ENCODE results near the gene FNIP2. TPM values are rescaled to one million over a fixed set of nuclear protein-coding genes. Genes with fewer than 3 reads are reported as not detected.

Gene FNIP2
- total RNA-seq, 1 donor from 2014 or later = 30.5 TPM

GRCh38 chr4:158781963-158782362 lies 13.1 kb downstream of the FNIP2 start:
- Mint-ChIP-seq H3K27me3 (ENCODE audit: low read depth) (no peaks in the 10 kb centered on the region), H3K27ac (ENCODE audit: unreplicated experiment) (no peak overlapping the region), H3K36me3 (ENCODE audit: low read depth) (no peaks in the 10 kb centered on the region), H3K4me3 (no peak overlapping the region), H3K9me3 (no peaks in the 10 kb centered on the region), H3K4me1 (peaks cover 29% of the 10 kb centered on the region)
- no peak for TF ChIP-seq CTCF (conservative IDR thresholded peaks at IDR 0.05)
- DNase-seq (ENCODE audit: low read depth, low spot score) = no peak

- no peak for TF ChIP-seq CTCF (conservative IDR thresholded peaks at IDR 0.05)
- DNase-seq (ENCODE audit: low read depth, low spot score) = no peak
- no peaks in the 10 kb centered on the region for H3K9me3 Mint-ChIP-seq
- no peaks in the 10 kb centered on the region for H3K36me3 Mint-ChIP-seq (ENCODE audit: low read depth)
- H3K27me3 Mint-ChIP-seq (ENCODE audit: low read depth) = no peaks in the 10 kb centered on the region
- H3K27ac Mint-ChIP-seq (ENCODE audit: unreplicated experiment) = no peak overlapping the region
- peaks cover 31% of the 10 kb centered on the region for H3K4me1 Mint-ChIP-seq
- H3K4me3 Mint-ChIP-seq = no peak overlapping the region
Observed at GRCh38 chr4:158782551-158783360, 13.9 kb downstream of the FNIP2 start.

- H3K4me1 Mint-ChIP-seq = peaks cover 30% of the 10 kb centered on the region
- no peak overlapping the region for H3K27ac Mint-ChIP-seq (ENCODE audit: unreplicated experiment)
- no peaks in the 10 kb centered on the region for H3K27me3 Mint-ChIP-seq (ENCODE audit: low read depth)
- no peaks in the 10 kb centered on the region for H3K36me3 Mint-ChIP-seq (ENCODE audit: low read depth)
- no peak for DNase-seq (ENCODE audit: low read depth, low spot score)
- no peaks in the 10 kb centered on the region for H3K9me3 Mint-ChIP-seq
- no peak for TF ChIP-seq CTCF (conservative IDR thresholded peaks at IDR 0.05)
- no peak overlapping the region for H3K4me3 Mint-ChIP-seq
Observed at GRCh38 chr4:158783785-158784184, 15.0 kb downstream of the FNIP2 start.

GRCh38 chr4:158785718-158786117 lies 16.9 kb downstream of the FNIP2 start:
- Mint-ChIP-seq H3K27ac (ENCODE audit: unreplicated experiment) (no peak overlapping the region), H3K4me1 (peaks cover 30% of the 10 kb centered on the region), H3K4me3 (no peak overlapping the region)

GRCh38 chr4:158786121-158786601 lies 17.3 kb downstream of the FNIP2 start:
- Mint-ChIP-seq H3K27ac (ENCODE audit: unreplicated experiment) (no peak overlapping the region), H3K4me1 (peaks cover 30% of the 10 kb centered on the region), H3K9me3 (no peaks in the 10 kb centered on the region), H3K4me3 (no peak overlapping the region), H3K27me3 (ENCODE audit: low read depth) (no peaks in the 10 kb centered on the region), H3K36me3 (ENCODE audit: low read depth) (no peaks in the 10 kb centered on the region)
- DNase-seq (ENCODE audit: low read depth, low spot score) = no peak
- TF ChIP-seq CTCF (conservative IDR thresholded peaks at IDR 0.05) = no peak

More at GRCh38 chr4:158785718-158786117, 16.9 kb downstream of the FNIP2 start:
- TF ChIP-seq CTCF (conservative IDR thresholded peaks at IDR 0.05) = no peak
- H3K36me3 Mint-ChIP-seq (ENCODE audit: low read depth) = no peaks in the 10 kb centered on the region
- no peak for DNase-seq (ENCODE audit: low read depth, low spot score)
- H3K27me3 Mint-ChIP-seq (ENCODE audit: low read depth) = no peaks in the 10 kb centered on the region
- H3K9me3 Mint-ChIP-seq = no peaks in the 10 kb centered on the region
